HG03135 (cell line): ENCODE measurements around the gene NDEL1.
A peak's percentile ranks its signal among the peaks of the same experiment; 100 is the strongest.
"Not testable (repeated sequence)": the region's sequence is repeated elsewhere in the genome, so short reads cannot be mapped to it uniquely, and the experiment has no call there.

Experiments used
- ATAC-seq: cut with Tn5 transposase; IDR thresholded peaks from one replicate; pipeline ENCODE4 v1.9.1; 2021; ENCODE audit warnings: mild to moderate bottlenecking, moderate library complexity; ENCODE audit not compliant: unreplicated experiment

NDEL1 gene

GRCh38 chr17:8435245-8436168, at the start of gene NDEL1:
NDEL1 (plus strand) TSS chr17:8435884; CDS start chr17:8444272, 8,388 bp downstream.
- peak; percentile 97 for ATAC-seq

GRCh38 chr17:8386841-8387240, 48.8 kb upstream of the NDEL1 start:
- no peak for ATAC-seq

- ATAC-seq = no peak
Measured at GRCh38 chr17:8387914-8388651, 47.6 kb upstream of the NDEL1 start.

- no peak for ATAC-seq
Measured at GRCh38 chr17:8391711-8392110, 44.0 kb upstream of the NDEL1 start.

- no peak for ATAC-seq
Measured at GRCh38 chr17:8392274-8392673, 43.4 kb upstream of the NDEL1 start.

- ATAC-seq = no peak
Measured at GRCh38 chr17:8392674-8393469, 42.8 kb upstream of the NDEL1 start.

- ATAC-seq = no peak
Measured at GRCh38 chr17:8393470-8394231, 42.0 kb upstream of the NDEL1 start.

GRCh38 chr17:8394497-8394896, 41.2 kb upstream of the NDEL1 start:
- ATAC-seq = not testable (repeated sequence)

GRCh38 chr17:8397636-8398035, 38.0 kb upstream of the NDEL1 start, which contains the start of gene RNF222:
RNF222 (minus strand) TSS chr17:8397827; CDS start chr17:8393461, 4,366 bp downstream.
- no peak for ATAC-seq

- no peak for ATAC-seq
Measured at GRCh38 chr17:8398980-8399379, 36.7 kb upstream of the NDEL1 start.

- no peak for ATAC-seq
Measured at GRCh38 chr17:8401107-8401506, 34.6 kb upstream of the NDEL1 start.

- no peak for ATAC-seq
Measured at GRCh38 chr17:8402921-8403536, 32.7 kb upstream of the NDEL1 start.

- ATAC-seq = no peak
Measured at GRCh38 chr17:8405499-8406016, 30.1 kb upstream of the NDEL1 start.

GRCh38 chr17:8406174-8406573, 29.5 kb upstream of the NDEL1 start:
- ATAC-seq = no peak

GRCh38 chr17:8408371-8408770, 27.3 kb upstream of the NDEL1 start:
- no peak for ATAC-seq

GRCh38 chr17:8409966-8410882, 25.5 kb upstream of the NDEL1 start:
- ATAC-seq = no peak

- ATAC-seq = no peak
Measured at GRCh38 chr17:8410883-8411238, 24.8 kb upstream of the NDEL1 start.

GRCh38 chr17:8412089-8412488, 23.6 kb upstream of the NDEL1 start:
- ATAC-seq = no peak

GRCh38 chr17:8413328-8413727, 22.4 kb upstream of the NDEL1 start:
- no peak for ATAC-seq
